ENCODE data around the gene ARHGAP6. TPM values are rescaled to one million over a fixed set of nuclear protein-coding genes. Genes with fewer than 3 reads are reported as not detected.
A peak's percentile ranks its signal among the peaks of the same experiment; 100 is the strongest.
"Not testable (repeated sequence)": the region's sequence is repeated elsewhere in the genome, so short reads cannot be mapped to it uniquely, and the experiment has no call there.

Gene ARHGAP6
- total RNA-seq, 2 donors from 2014 or later: 0.30 to 16.1 TPM

DNA sequence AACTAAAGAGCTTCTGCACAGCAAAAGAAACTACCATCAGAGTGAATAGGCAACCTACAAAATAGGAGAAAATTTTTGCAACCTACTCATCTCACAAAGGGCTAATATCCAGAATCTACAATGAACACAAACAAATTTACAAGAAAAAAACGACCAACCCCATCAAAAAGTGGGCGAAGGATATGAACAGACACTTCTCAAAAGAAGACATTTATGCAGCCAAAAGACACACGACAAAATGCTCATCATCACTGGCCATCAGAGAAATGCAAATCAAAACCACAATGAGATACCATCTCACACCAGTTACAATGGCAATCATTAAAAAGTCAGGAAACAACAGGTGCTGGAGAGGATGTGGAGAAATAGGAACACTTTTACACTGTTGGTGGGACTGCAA is 304.1 kb downstream of the ARHGAP6 start:
- not testable (repeated sequence) for DNase-seq; ATAC-seq; H3K4me1 Mint-ChIP-seq; H3K27ac Mint-ChIP-seq; H3K4me3 Mint-ChIP-seq; H3K27me3 Mint-ChIP-seq; H3K9me3 ChIP-seq (ENCODE audit: control insufficient read depth, low read length, poor library complexity, severe bottlenecking); H3K36me3 Mint-ChIP-seq (ENCODE audit: low read depth)

DNA sequence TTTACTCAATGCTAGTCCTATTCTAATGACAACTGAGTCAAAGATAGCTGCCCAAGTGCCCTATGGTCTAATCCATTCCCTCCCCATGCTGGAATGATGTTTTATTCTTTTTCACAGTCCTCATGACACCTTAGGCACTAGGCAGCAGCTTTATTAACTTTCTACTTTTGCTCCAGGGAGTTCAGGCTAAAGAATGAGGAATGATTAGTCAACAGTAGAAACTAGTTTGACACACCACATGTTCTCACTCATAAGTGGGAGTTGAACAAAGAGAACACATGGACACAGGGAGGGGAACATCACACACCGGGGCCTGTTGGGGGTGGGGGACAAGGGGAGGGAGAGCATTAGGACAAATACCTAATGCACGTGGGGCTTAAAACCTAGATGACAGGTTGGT is 309.8 kb downstream of the ARHGAP6 start:
- not testable (repeated sequence) for ATAC-seq; H3K4me1 Mint-ChIP-seq; H3K9me3 ChIP-seq (ENCODE audit: control insufficient read depth, low read length, poor library complexity, severe bottlenecking); DNase-seq; H3K4me3 Mint-ChIP-seq; H3K27ac Mint-ChIP-seq; H3K27me3 Mint-ChIP-seq; H3K36me3 Mint-ChIP-seq (ENCODE audit: low read depth)

DNA sequence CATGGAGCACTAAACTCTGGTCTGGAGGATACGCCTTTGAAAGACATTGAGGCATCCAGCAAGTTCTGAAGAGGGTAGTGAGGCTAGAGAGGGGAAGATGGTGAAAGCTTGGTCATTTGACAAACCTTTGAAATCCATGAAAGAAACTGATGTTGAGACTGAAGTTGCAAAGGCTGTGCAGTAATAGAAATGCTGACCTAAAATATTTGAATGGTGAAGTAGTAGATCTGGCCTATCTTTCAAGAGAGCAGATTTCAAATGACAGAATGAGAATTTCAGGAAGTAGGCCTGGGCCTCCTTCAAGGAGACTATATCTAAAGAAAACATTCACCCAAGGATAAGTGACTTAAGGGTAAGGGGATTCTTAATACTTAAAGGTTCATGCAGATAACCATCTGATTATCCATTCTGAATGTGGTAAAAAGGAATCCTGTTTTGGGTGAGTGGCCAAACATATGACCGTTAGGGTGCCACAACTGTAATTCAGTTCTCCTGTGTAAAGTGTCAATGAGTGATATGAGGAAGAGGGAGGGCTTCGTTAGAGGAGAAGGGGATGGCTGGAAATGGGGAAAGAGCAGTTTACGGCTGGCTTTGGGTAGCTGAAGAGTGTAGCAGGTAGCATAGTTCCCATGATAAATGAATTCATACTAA is 310.3 kb downstream of the ARHGAP6 start:
- DNase-seq (no peak), ATAC-seq (no peak)
- H3K4me1 Mint-ChIP-seq: no peaks in the 10 kb centered on the region
- H3K36me3 Mint-ChIP-seq (ENCODE audit: low read depth): no peaks in the 10 kb centered on the region
- H3K27ac Mint-ChIP-seq: no peak overlapping the region
- H3K27me3 Mint-ChIP-seq: no peaks in the 10 kb centered on the region
- H3K9me3 ChIP-seq (ENCODE audit: control insufficient read depth, low read length, poor library complexity, severe bottlenecking): no peaks in the 10 kb centered on the region
- no peak overlapping the region for H3K4me3 Mint-ChIP-seq

DNA sequence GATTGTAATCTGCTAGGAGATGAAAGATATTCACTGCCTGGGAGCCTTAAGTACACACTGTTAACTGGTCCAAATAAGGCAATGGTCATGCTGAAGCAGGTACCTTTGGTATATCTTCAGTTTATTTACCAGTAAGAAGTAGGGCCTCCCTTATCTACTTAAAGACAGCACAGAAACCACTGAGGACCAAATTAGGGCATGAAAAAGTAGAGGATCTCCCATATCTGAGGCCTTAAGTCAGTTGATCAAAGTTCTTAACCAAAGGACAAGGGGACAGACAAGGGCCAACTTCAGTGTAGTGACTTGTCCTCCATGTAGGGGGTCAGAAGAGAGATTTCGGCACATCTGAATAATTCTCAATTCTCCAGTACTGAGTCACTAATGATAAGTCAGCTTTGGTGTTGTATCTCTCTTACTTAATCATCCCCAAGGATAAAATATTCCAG is 313.4 kb downstream of the ARHGAP6 start:
- Mint-ChIP-seq H3K27me3 (no peaks in the 10 kb centered on the region), H3K36me3 (ENCODE audit: low read depth) (no peaks in the 10 kb centered on the region), H3K27ac (peak overlapping the region; percentile 19), H3K4me3 (no peak overlapping the region), H3K4me1 (no peaks in the 10 kb centered on the region)
- no peaks in the 10 kb centered on the region for H3K9me3 ChIP-seq (ENCODE audit: control insufficient read depth, low read length, poor library complexity, severe bottlenecking)
- ATAC-seq (no peak), DNase-seq (no peak)

DNA sequence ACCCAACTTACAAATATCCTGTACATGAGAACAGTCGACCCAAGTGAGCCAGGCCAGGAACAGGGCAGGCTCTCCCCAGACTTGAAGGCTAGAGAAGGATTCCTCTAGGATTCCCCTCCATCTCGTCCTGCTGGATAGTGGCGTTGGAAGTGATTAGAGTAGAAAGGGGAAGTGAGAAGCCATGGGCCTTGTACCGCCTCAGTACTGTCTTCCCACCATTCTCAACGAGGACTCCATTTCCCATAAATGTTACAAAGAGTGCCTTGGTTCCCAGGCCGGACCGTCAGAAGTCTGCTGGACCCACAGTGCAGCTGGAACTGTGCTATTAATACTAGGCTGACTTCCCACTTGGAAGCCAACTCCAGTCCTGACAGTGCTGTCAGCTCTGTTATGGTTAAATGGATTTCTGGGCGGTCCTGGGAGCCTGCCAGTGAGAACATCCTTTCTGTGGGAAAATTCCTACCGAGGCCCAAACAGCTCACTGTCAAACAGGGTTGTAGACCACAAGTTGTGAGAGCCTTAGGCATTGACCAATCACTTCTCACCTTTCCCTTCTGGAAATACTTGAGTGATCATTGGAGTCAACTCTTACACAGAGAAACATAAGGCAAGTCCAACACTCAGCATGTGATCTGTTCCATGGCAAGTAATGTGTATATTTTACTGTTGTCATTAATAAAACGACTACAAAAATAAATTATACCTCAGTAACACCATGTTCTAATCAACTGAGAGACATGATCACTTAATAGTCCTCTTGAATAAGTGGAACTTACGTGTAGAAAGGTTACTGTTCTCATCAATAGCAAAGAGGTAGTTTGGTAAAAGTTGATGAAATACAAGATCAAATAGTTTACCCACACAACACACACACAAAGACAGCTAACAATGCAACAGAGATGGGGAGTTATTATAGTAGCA is 314.1 kb downstream of the ARHGAP6 start:
- Mint-ChIP-seq H3K4me1 (no peaks in the 10 kb centered on the region), H3K27ac (peak overlapping the region; percentile 19), H3K36me3 (ENCODE audit: low read depth) (no peaks in the 10 kb centered on the region), H3K4me3 (no peak overlapping the region), H3K27me3 (no peaks in the 10 kb centered on the region)
- ATAC-seq (no peak), DNase-seq (no peak)
- no peaks in the 10 kb centered on the region for H3K9me3 ChIP-seq (ENCODE audit: control insufficient read depth, low read length, poor library complexity, severe bottlenecking)

DNA sequence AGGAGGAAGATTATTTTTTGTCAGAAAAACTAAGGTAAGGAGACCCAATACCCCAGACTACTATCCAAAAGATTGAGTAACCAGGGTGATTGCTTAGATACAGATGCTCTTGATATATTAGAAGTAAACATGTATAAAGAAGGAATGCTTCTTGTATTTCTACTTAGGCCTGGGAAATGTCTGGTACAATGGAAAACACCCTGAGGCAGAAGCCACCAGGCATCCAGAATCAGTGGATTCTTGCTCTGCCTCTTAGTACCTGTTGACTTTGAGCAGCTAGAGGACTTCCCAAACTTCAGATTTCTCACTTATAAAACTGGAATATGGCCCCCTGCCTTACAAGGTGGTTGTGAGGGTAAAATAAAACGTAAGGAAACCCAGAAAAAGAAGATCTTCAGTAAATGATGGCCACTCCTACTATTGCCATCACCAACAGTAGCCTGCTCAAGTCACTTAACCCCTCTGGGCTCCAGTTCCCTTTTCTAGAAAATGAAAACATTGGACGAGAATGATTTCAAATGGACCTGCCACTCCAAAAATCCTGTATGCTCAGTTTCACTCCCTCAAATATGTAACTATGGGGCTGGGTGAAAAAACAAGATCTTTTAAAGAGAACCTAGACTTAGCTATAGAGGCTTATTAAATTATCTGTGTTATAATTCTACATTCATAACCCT is 315.9 kb downstream of the ARHGAP6 start:
- H3K4me1 Mint-ChIP-seq: no peaks in the 10 kb centered on the region
- no peaks in the 10 kb centered on the region for H3K27me3 Mint-ChIP-seq
- H3K36me3 Mint-ChIP-seq (ENCODE audit: low read depth): no peaks in the 10 kb centered on the region
- no peaks in the 10 kb centered on the region for H3K9me3 ChIP-seq (ENCODE audit: control insufficient read depth, low read length, poor library complexity, severe bottlenecking)
- ATAC-seq (no peak), DNase-seq (no peak)
- H3K4me3 Mint-ChIP-seq: no peak overlapping the region
- H3K27ac Mint-ChIP-seq: no peak overlapping the region

DNA sequence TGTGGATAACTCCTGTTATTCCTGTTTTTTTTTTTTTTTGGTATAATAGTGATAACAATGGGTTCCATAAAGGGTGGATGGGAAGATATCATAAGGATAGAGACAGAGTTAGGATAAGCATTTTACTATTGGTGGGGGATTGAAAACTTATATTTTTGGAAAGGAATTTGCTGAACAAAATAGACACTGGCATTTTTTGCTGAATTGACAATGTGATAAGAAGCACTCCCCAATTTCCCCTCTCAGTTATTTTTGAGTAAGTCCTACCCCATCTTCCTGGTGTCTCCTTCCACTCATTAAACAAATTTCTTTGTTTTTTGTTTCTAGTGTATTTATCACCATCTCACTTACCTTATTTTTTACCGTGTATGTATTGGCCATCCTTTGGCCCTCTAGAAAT is 316.7 kb downstream of the ARHGAP6 start:
- ATAC-seq: no peak
- H3K27ac Mint-ChIP-seq: no peak overlapping the region
- H3K4me1 Mint-ChIP-seq: no peaks in the 10 kb centered on the region

DNA sequence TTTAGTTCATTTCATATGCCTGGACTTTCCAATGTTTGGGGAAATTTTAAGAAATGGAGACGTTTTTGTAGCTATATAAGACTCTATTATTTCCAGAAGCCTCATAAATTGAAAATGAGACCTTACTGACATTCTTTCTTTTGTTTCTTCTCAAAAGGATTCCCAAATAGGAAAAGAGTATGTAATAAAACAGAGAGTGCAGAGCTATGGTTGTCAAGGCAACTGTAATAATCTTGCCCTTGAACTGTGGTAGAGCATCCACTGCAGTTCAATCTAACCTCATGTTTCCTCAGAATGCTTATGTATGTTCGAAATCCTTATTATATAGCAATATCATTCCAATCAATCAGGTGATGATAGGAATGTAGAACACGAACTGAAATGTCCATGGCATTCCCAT is 318.4 kb downstream of the ARHGAP6 start:
- H3K4me1 Mint-ChIP-seq: no peaks in the 10 kb centered on the region
- H3K27ac Mint-ChIP-seq: no peak overlapping the region
- ATAC-seq: no peak
- H3K4me3 Mint-ChIP-seq: no peak overlapping the region
- H3K36me3 Mint-ChIP-seq (ENCODE audit: low read depth): no peaks in the 10 kb centered on the region
- no peaks in the 10 kb centered on the region for H3K9me3 ChIP-seq (ENCODE audit: control insufficient read depth, low read length, poor library complexity, severe bottlenecking)
- no peaks in the 10 kb centered on the region for H3K27me3 Mint-ChIP-seq
- no peak for DNase-seq

More for the DNA sequence above, 316.7 kb downstream of the ARHGAP6 start:
- H3K9me3 ChIP-seq (ENCODE audit: control insufficient read depth, low read length, poor library complexity, severe bottlenecking): no peaks in the 10 kb centered on the region
- no peak for DNase-seq
- H3K36me3 Mint-ChIP-seq (ENCODE audit: low read depth): no peaks in the 10 kb centered on the region
- H3K4me3 Mint-ChIP-seq: no peak overlapping the region
- no peaks in the 10 kb centered on the region for H3K27me3 Mint-ChIP-seq

DNA sequence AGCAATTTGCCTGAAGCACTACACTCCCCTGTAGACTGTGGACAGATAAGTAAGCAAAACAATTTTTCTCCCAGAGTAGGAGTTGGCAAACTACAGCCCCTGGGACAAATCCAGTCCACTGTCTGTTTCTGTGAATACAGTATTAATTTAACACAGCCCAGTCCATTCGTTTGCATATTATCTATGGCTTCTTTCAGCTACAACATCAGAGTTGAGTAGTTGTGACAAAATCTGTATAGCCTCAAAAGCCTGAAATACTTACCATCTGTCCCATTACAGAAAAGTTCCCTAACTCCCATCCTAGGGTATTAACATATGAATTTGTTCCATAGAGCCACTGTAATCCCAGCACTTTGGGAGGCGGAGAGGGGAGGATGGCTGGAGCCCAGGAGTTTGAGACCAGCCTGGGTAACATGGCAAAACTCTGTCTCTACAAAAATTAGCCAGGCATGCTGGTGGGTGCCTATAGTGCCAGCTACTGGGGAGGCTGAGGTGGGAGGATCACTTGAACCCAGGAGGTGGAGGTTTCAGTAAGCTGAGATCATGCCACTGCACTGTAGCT is 319.5 kb downstream of the ARHGAP6 start:
- H3K36me3 Mint-ChIP-seq (ENCODE audit: low read depth): no peaks in the 10 kb centered on the region
- no peak overlapping the region for H3K4me3 Mint-ChIP-seq
- ATAC-seq: no peak
- no peaks in the 10 kb centered on the region for H3K9me3 ChIP-seq (ENCODE audit: control insufficient read depth, low read length, poor library complexity, severe bottlenecking)
- H3K4me1 Mint-ChIP-seq: peaks cover 2% of the 10 kb centered on the region
- no peak overlapping the region for H3K27ac Mint-ChIP-seq
- no peak for DNase-seq
- no peaks in the 10 kb centered on the region for H3K27me3 Mint-ChIP-seq

DNA sequence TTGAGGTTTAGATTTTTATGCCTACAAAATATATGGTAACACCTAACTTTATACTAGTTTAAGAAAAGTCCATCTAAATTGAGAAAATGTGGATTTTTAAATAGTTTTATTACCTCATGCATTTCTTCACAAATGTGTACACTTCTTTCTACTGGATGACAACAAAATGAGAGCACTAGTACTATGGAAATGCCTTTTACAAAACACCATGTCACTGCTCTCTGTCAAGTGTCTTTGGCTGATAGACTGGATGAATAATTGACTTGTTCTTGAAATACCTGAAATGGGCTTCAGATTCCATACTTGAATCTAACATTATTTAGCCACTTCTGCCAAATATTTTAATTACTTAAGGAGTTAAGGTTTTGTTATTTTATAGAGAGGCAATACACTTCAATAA is 323.0 kb downstream of the ARHGAP6 start:
- Mint-ChIP-seq H3K27me3 (no peaks in the 10 kb centered on the region), H3K4me3 (no peak overlapping the region), H3K36me3 (ENCODE audit: low read depth) (no peaks in the 10 kb centered on the region), H3K4me1 (peaks cover 2% of the 10 kb centered on the region), H3K27ac (no peak overlapping the region)
- H3K9me3 ChIP-seq (ENCODE audit: control insufficient read depth, low read length, poor library complexity, severe bottlenecking): no peaks in the 10 kb centered on the region
- ATAC-seq (no peak), DNase-seq (no peak)

DNA sequence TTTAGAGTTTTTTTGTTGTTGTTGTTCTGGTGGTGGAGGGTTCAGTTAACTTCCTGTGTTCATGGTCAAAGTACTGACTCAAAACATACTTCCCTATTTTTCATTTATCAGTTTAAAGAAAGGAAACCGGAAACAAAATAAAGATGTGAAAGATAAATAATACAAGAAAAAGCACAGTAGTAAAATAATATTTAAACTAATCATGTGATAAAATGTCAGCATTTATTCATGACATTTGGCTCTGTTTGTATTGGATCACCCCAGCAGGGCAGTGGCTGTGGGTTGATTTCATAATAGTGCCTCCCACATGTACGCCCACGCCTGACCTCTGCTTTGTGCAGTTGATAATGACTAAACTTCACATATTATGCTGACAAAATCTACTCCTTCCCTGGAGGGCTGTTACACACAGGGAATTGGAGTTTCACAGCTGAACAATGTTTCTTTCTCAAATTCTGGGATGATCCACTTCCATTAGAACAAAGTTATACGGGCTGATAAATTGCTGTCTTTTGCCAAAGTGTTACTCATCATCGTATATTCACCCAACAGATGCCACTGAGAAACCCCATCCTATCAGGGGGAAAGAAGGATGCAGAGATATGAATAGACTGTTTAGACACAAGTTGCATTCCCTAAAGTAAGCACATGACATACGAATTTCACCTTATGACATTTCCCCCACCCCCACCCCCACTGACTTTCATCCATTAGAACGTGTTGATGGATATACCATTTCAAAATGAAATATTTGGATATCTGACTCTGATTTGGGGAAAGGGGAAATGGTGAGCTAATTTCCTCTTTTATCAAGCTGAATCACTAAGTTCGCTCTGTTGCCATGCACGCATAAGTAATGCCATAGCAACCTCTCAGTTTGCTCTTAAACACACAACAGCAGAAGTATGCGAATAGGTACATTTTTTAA is 324.2 kb downstream of the ARHGAP6 start:
- no peaks in the 10 kb centered on the region for H3K27me3 Mint-ChIP-seq
- H3K9me3 ChIP-seq (ENCODE audit: control insufficient read depth, low read length, poor library complexity, severe bottlenecking): no peaks in the 10 kb centered on the region
- no peak for DNase-seq
- no peak overlapping the region for H3K27ac Mint-ChIP-seq
- H3K4me1 Mint-ChIP-seq: peaks cover 2% of the 10 kb centered on the region
- ATAC-seq: peak; percentile 61
- H3K4me3 Mint-ChIP-seq: no peak overlapping the region
- H3K36me3 Mint-ChIP-seq (ENCODE audit: low read depth): no peaks in the 10 kb centered on the region

DNA sequence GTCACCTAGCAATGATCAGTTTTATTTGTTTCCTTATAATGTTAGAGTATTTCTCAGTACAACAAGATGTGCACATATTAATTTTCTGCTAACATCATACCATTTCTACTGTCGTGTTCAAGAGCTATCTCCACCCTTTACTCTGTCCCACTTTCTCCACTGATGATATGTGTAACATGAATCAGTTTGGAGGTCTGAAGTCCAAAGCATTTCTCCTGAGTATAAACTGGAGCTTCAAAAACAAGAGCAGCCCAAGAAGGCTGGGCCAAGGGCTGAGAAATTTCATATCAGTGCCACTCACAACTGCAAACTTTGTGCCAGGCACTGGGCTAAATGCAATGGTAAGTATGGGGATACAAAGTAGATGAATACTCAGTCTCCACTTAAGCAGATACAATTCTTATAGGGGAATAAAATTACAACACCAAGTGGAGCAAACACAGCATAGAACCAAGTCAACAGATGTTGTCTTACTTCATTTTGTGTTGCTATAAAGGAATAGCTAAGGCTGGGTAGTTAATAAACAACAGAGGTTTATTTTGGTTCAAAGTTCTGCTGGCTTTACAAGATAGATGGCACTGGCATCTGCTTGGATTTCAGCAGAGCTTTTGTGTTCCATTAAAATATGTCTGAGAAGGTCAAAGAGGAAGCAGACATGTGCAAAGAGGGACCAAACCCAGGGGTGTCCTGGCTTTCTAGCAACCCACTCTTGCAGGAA is 328.3 kb downstream of the ARHGAP6 start:
- no peaks in the 10 kb centered on the region for H3K36me3 Mint-ChIP-seq (ENCODE audit: low read depth)
- ATAC-seq: no peak
- H3K4me3 Mint-ChIP-seq: no peak overlapping the region

More for the DNA sequence above, 328.3 kb downstream of the ARHGAP6 start:
- Mint-ChIP-seq H3K27me3 (no peaks in the 10 kb centered on the region), H3K4me1 (peaks cover 2% of the 10 kb centered on the region), H3K27ac (no peak overlapping the region)
- H3K9me3 ChIP-seq (ENCODE audit: control insufficient read depth, low read length, poor library complexity, severe bottlenecking): no peaks in the 10 kb centered on the region
- no peak for DNase-seq
